CD4-positive, alpha-beta T cell (primary cell): ENCODE data around the gene MYO5C. TPM values are rescaled to one million over a fixed set of nuclear protein-coding genes. Genes with fewer than 3 reads are reported as not detected.

Source experiments
- ATAC-seq: fragments of 200-7000 bp; cut with Tn5 transposase; one replicate; pipeline ENCODE4 v1.10.0; 2022; ENCODE audit warnings: mild to moderate bottlenecking; ENCODE audit not compliant: poor library complexity
- CTCF ChIA-PET: fragments of 350-600 bp; sonication (Branson Sonifier 250); formaldehyde crosslinking; loops from one replicate; lab custom pipeline; 2021; ENCODE audit warnings: antibody characterized with exemption, inconsistent platforms; lab: Charles Lee
- POLR2A ChIA-PET: fragments of 350-600 bp; sonication (Branson Sonifier 250); formaldehyde crosslinking; loops from one replicate; lab custom pipeline; 2021; ENCODE audit warnings: antibody characterized with exemption, inconsistent platforms; lab: Charles Lee
- DNase-seq, 14 experiments: peaks; one replicate each; pipeline ENCODE4 v3.0.0-alpha.2; 2013 to 2020; ENCODE audit warnings: mixed read lengths in 2 of 14
- H3K27ac ChIP-seq, 2 donors: one replicate each; pipeline versions ENCODE4 v1.5.1 to v1.7.0; 2013; ENCODE audit warnings: low read length in 2 of 2, low read depth in 1 of 2, mild to moderate bottlenecking in 1 of 2
- H3K27me3 ChIP-seq, 2 experiments: 1 replicate in 1 of 2; 2 replicates in 1 of 2; pipeline versions ENCODE4 v1.6.1 to v1.7.0; 2013; ENCODE audit warnings: low read length in 2 of 2, control low read depth in 1 of 2, mild to moderate bottlenecking in 1 of 2, moderate library complexity in 1 of 2; ENCODE audit not compliant: insufficient read depth in 2 of 2, control insufficient read depth in 1 of 2
- H3K36me3 ChIP-seq: one replicate; pipeline ENCODE4 v1.6.1; 2013; ENCODE audit warnings: low read length, control low read depth; ENCODE audit not compliant: insufficient read depth
- H3K4me1 ChIP-seq: one replicate; pipeline ENCODE4 v1.6.1; 2013; ENCODE audit warnings: low read length, control low read depth; ENCODE audit not compliant: insufficient read depth
- H3K4me3 ChIP-seq: one replicate; pipeline ENCODE4 v1.5.1; 2013; ENCODE audit warnings: mild to moderate bottlenecking, low read length, moderate library complexity
- H3K9me3 ChIP-seq, 2 experiments: 1 replicate in 1 of 2; 2 replicates in 1 of 2; pipeline versions ENCODE4 v1.6.1 to v1.7.0; 2013; ENCODE audit warnings: low read length in 2 of 2, mild to moderate bottlenecking in 2 of 2, control low read depth in 1 of 2, moderate library complexity in 1 of 2; ENCODE audit not compliant: control insufficient read depth in 1 of 2, insufficient read depth in 1 of 2
- H3K27ac Mint-ChIP-seq: one replicate; pipeline ENCODE4 v1.8.0; 2020; ENCODE audit warnings: mixed read lengths
- H3K27me3 Mint-ChIP-seq: one replicate; pipeline ENCODE4 v1.8.0; 2021; ENCODE audit warnings: mixed read lengths
- H3K36me3 Mint-ChIP-seq: one replicate; pipeline ENCODE4 v1.8.0; 2021; ENCODE audit warnings: low read depth, mixed read lengths
- H3K4me1 Mint-ChIP-seq: one replicate; pipeline ENCODE4 v1.8.0; 2021; ENCODE audit warnings: low read depth, mixed read lengths
- H3K4me3 Mint-ChIP-seq: one replicate; pipeline ENCODE4 v1.8.0; 2020; ENCODE audit warnings: mild to moderate bottlenecking, mixed read lengths
- H3K9me3 Mint-ChIP-seq: one replicate; pipeline ENCODE4 v1.8.0; 2020; ENCODE audit warnings: mixed read lengths
- intact Hi-C, 2 experiments: fragments of 100-400 bp; cut with DNase I in 1 of 2; cut with micrococcal nuclease in 1 of 2; formaldehyde crosslinking; loops; one replicate each; pipeline versions ENCODE4 v1.15.1 to v1.9.0; 2023 to 2025; cut with DNase I, micrococcal nuclease
- total RNA-seq, 174 experiments: library from RNA in 2 of 174; stranded (reverse) in 2 of 174; gene quantifications; one replicate each; pipeline ENCODE4 v1.2.3 and lab custom pipeline; 2021 to 2026
- TF ChIP-seq, protein P1 (sequence below): fragments of 200-600 bp; IDR thresholded peaks from one replicate; pipeline ENCODE4 v1.8.0; 2022; ENCODE audit warnings: antibody characterized with exemption, mild to moderate bottlenecking

The MYO5C gene
- total RNA-seq, 2 experiments from 2014 or later = 0.53 to 0.93 TPM

DNA sequence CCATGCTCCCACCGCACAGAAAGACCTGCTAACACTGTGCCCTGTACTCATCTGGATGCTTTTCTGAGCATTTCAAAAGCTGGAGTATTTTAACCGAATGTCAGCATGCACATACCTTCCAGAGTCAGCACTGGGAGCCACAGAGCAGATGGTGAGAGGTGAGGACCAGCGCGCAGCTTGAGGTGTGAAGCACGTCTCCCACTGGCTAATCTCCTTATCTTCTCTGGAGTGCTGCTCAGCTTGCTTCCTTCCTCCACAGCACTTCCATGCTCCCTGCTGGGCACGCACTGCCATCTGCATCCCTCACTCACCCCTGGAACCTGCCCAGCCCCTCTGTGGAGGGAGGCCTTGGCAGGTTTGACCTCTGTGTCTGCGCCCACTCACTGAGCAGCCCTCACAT is 104.4 kb downstream of the MYO5C start, which contains the start of gene GNB5:
TSS of gene GNB5 (minus strand) at position 186 of the 400 bp plus-strand sequence. CDS start 6,716 bp downstream, outside the sequence.
- no peaks in the 10 kb centered on the region for H3K27me3 Mint-ChIP-seq
- no peaks in the 10 kb centered on the region for H3K36me3 ChIP-seq
- no peaks in the 10 kb centered on the region for H3K9me3 ChIP-seq
- H3K4me3 Mint-ChIP-seq = no peak within 1 kb of the TSS
- H3K27me3 ChIP-seq = no peaks in the 10 kb centered on the region
- H3K27ac ChIP-seq = no peak within 1 kb of the TSS
- no peak within 1 kb of the TSS for H3K27ac Mint-ChIP-seq
- TF ChIP-seq, protein P1, sequence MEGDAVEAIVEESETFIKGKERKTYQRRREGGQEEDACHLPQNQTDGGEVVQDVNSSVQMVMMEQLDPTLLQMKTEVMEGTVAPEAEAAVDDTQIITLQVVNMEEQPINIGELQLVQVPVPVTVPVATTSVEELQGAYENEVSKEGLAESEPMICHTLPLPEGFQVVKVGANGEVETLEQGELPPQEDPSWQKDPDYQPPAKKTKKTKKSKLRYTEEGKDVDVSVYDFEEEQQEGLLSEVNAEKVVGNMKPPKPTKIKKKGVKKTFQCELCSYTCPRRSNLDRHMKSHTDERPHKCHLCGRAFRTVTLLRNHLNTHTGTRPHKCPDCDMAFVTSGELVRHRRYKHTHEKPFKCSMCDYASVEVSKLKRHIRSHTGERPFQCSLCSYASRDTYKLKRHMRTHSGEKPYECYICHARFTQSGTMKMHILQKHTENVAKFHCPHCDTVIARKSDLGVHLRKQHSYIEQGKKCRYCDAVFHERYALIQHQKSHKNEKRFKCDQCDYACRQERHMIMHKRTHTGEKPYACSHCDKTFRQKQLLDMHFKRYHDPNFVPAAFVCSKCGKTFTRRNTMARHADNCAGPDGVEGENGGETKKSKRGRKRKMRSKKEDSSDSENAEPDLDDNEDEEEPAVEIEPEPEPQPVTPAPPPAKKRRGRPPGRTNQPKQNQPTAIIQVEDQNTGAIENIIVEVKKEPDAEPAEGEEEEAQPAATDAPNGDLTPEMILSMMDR = no peak
- ATAC-seq (no peak), DNase-seq (no peak)
- no peak within 1 kb of the TSS for H3K4me3 ChIP-seq
- ChIA-PET CTCF (interaction anchor here (0.5 kb wide), 1 partner anchor 13 kb away, joined by 3 read pairs; no protein-coding TSS in a partner anchor), POLR2A (interaction anchor here (1.0 kb wide), 1 partner anchor 11 kb away, joined by 3 read pairs; no protein-coding TSS in a partner anchor)
- intact Hi-C loops = no loop called here
- H3K9me3 Mint-ChIP-seq = no peaks in the 10 kb centered on the region
- no peaks in the 10 kb centered on the region for H3K36me3 Mint-ChIP-seq
- H3K4me1 ChIP-seq = no peaks in the 10 kb centered on the region
- no peaks in the 10 kb centered on the region for H3K4me1 Mint-ChIP-seq

DNA sequence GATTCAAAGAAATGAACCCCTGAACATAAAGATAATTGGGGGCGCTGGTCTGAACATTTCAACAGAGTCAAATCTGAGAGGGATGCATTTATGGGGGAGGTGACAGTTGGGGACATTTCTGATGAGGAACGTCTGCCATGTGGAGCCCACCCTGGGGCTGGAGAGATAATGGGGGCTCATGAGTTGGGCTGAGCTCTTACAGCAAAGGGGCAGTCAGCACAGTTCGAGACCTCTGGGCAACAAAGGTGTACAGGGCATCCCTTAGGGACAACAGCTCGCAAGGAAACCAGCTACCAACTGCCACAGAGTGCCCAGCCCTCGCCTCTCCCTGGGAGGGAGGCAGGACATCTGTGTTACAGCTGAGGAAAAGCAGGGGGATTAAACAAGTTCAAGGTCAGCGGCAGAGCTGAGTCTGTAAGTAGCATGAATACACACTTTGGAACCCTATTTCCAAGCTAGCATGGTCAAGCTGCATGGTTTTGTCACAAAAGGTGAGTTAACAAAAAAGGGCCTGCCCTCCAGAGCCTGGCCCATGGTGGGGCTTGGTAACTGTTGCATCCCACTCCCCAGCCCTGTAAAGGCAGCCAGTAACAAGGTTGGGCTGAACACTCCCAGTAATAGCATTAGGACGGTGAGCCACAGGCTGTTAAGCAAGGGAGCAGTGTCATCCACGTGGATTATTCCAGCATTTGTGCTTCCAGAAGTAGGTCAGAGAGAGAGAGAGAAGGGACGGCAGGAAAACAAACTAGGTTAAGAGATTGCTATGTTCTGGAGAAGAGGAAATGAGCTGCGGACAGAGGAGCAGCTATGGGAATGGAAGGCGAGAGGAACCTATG is 108.7 kb downstream of the MYO5C start:
- POLR2A ChIA-PET = no interaction called here

GRCh38 chr15:52185151-52185561 is 110.4 kb downstream of the MYO5C start:
- Histone ChIP-seq H3K4me3 (no peak overlapping the region), H3K36me3 (no peaks in the 10 kb centered on the region), H3K4me1 (peaks cover 9% of the 10 kb centered on the region), H3K27ac (no peak overlapping the region), H3K9me3 (no peaks in the 10 kb centered on the region), H3K27me3 (no peaks in the 10 kb centered on the region)
- intact Hi-C loops = no loop called here
- ChIA-PET POLR2A (interaction anchor here (1.2 kb wide), 1 partner anchor 50 kb away, joined by 4 read pairs; no protein-coding TSS in a partner anchor), CTCF (interaction anchor here (2.8 kb wide), 1 partner anchor 42 kb away, joined by 11 read pairs; no protein-coding TSS in a partner anchor)
- Mint-ChIP-seq H3K27me3 (no peaks in the 10 kb centered on the region), H3K27ac (no peak overlapping the region), H3K4me1 (peaks cover 17% of the 10 kb centered on the region), H3K36me3 (peaks cover 4% of the 10 kb centered on the region), H3K4me3 (no peak overlapping the region), H3K9me3 (no peaks in the 10 kb centered on the region)
- DNase-seq (no peak), ATAC-seq (no peak)
- TF ChIP-seq, protein P1 = no peak

More for the DNA sequence above, 108.7 kb downstream of the MYO5C start:
- H3K27me3 Mint-ChIP-seq = no peaks in the 10 kb centered on the region
- Histone ChIP-seq H3K27me3 (no peaks in the 10 kb centered on the region), H3K36me3 (no peaks in the 10 kb centered on the region), H3K4me3 (no peak overlapping the region), H3K9me3 (no peaks in the 10 kb centered on the region), H3K4me1 (no peaks in the 10 kb centered on the region), H3K27ac (no peak overlapping the region)
- no peak overlapping the region for H3K4me3 Mint-ChIP-seq
- CTCF ChIA-PET = interaction anchor here (0.6 to 1.7 kb wide), 2 partner anchors 9 to 21 kb away, joined by 3 to 6 read pairs; no protein-coding TSS in a partner anchor
- TF ChIP-seq, protein P1 = no peak
- DNase-seq = no peak
- ATAC-seq = no peak
- intact Hi-C loops = no loop called here
- H3K9me3 Mint-ChIP-seq = no peaks in the 10 kb centered on the region
- no peak overlapping the region for H3K27ac Mint-ChIP-seq
- H3K36me3 Mint-ChIP-seq = no peaks in the 10 kb centered on the region
- peaks cover 5% of the 10 kb centered on the region for H3K4me1 Mint-ChIP-seq
